H1 (cell line): Measurements from ENCODE around the gene ACSF3. TPM values are rescaled to one million over a fixed set of nuclear protein-coding genes. Genes with fewer than 3 reads are reported as not detected.

Experiments used
- CTCF ChIA-PET: fragments of 300-600 bp; sonication (Branson Sonifier 250); formaldehyde crosslinking; loops from one replicate; lab custom pipeline; 2021; ENCODE audit not compliant: partially characterized antibody; lab: Charles Lee
- POLR2A ChIA-PET: fragments of 300-600 bp; sonication (Branson Sonifier 250); formaldehyde crosslinking; loops from one replicate; lab custom pipeline; 2021; ENCODE audit warnings: inconsistent platforms; ENCODE audit not compliant: partially characterized antibody; lab: Charles Lee
- DNase-seq, 2 experiments: peaks; one replicate each; pipeline versions ENCODE4 v3.0.0 to v3.0.0-alpha.2; 2010 to 2022; ENCODE audit warnings: low spot score in 2 of 2, low read depth in 1 of 2, mixed read lengths in 1 of 2
- FAIRE-seq: peaks from 2 replicates; lab custom pipeline; 2011; peaks lifted over from hg19 to GRCh38; lab: Jason Lieb, UNC
- H2AFZ ChIP-seq: 2 replicates; pipeline ENCODE4 v1.8.1; 2012; ENCODE audit warnings: low read length, inconsistent platforms
- H2AK5ac ChIP-seq: 2 replicates; pipeline ENCODE4 v1.6.1; 2013; ENCODE audit warnings: low read depth, low read length
- H2BK120ac ChIP-seq: replicated peaks from 2 replicates; pipeline ENCODE3; 2013; ENCODE audit warnings: low read depth, low read length, inconsistent platforms
- H2BK12ac ChIP-seq: 2 replicates; pipeline ENCODE4 v1.6.1; 2013; ENCODE audit warnings: low read depth, low read length
- H2BK15ac ChIP-seq: 2 replicates; pipeline ENCODE4 v1.6.1; 2013; ENCODE audit warnings: low read length
- H2BK20ac ChIP-seq: 2 replicates; pipeline ENCODE4 v1.6.1; 2013; ENCODE audit warnings: low read length
- H2BK5ac ChIP-seq: 2 replicates; pipeline ENCODE4 v1.6.1; 2013; ENCODE audit warnings: low read depth, low read length
- H3K14ac ChIP-seq: 2 replicates; pipeline ENCODE4 v1.6.1; 2013; ENCODE audit warnings: inconsistent platforms; ENCODE audit not compliant: insufficient read length
- H3K18ac ChIP-seq: 2 replicates; pipeline ENCODE4 v1.6.1; 2013; ENCODE audit warnings: low read length; ENCODE audit errors: extremely low read depth
- H3K23ac ChIP-seq: 2 replicates; pipeline ENCODE4 v1.6.1; 2013; ENCODE audit warnings: inconsistent platforms; ENCODE audit not compliant: insufficient read length
- H3K23me2 ChIP-seq: 2 replicates; pipeline ENCODE4 v1.6.1; 2013; ENCODE audit warnings: low read depth, low read length
- H3K27ac ChIP-seq: 2 replicates; pipeline ENCODE4 v1.6.1; 2011; ENCODE audit warnings: low read depth, low read length, inconsistent platforms
- H3K27me3 ChIP-seq, 4 experiments: replicated peaks in 1 of 4; 1 replicate in 1 of 4; 2 replicates in 3 of 4; pipeline versions ENCODE4 v1.6.1 to v1.8.1; 2011 to 2013; ENCODE audit warnings: low read length in 3 of 4, mild to moderate bottlenecking in 3 of 4, inconsistent platforms in 2 of 4, mixed read lengths in 2 of 4, moderate library complexity in 1 of 4; ENCODE audit not compliant: control insufficient read depth in 3 of 4, insufficient read depth in 3 of 4; ENCODE audit errors: extremely low read depth in 1 of 4
- H3K36me3 ChIP-seq, 4 experiments: 2 replicates each; pipeline versions ENCODE4 v1.6.1 to v1.8.1; 2011 to 2013; ENCODE audit warnings: mild to moderate bottlenecking in 4 of 4, low read length in 3 of 4, moderate library complexity in 2 of 4, control low read depth in 1 of 4, inconsistent platforms in 1 of 4; ENCODE audit not compliant: insufficient read depth in 4 of 4, control insufficient read depth in 2 of 4
- H3K4ac ChIP-seq: replicated peaks from 2 replicates; pipeline ENCODE3; 2013; ENCODE audit warnings: low read length, low read depth, mixed read lengths, inconsistent platforms; ENCODE audit not compliant: insufficient read length
- H3K4me1 ChIP-seq, 4 experiments: replicated peaks in 1 of 4; 1 replicate in 1 of 4; 2 replicates in 3 of 4; pipeline versions ENCODE4 v1.6.1 to v1.8.1; 2011 to 2013; ENCODE audit warnings: low read length in 3 of 4, inconsistent platforms in 2 of 4, mixed read lengths in 1 of 4; ENCODE audit not compliant: insufficient read depth in 4 of 4, control insufficient read depth in 3 of 4
- H3K4me2 ChIP-seq, 2 experiments: 2 replicates each; pipeline versions ENCODE4 v1.6.1 to v1.8.1; 2011 to 2013; ENCODE audit warnings: low read depth in 2 of 2, low read length in 2 of 2, control low read depth in 1 of 2, inconsistent platforms in 1 of 2, mild to moderate bottlenecking in 1 of 2; ENCODE audit not compliant: insufficient read depth in 1 of 2
- H3K4me3 ChIP-seq, 4 experiments: fragments of 200-600, 300-600 bp in 1 of 4; sonication (generic), shearing (Covaris generic), sonication (Bioruptor Twin) in 1 of 4; 2 replicates each; pipeline versions ENCODE4 v1.5.1 to v1.8.1; 2011 to 2016; ENCODE audit warnings: low read length in 4 of 4, low read depth in 3 of 4, control low read depth in 2 of 4, inconsistent platforms in 2 of 4, mild to moderate bottlenecking in 2 of 4, mixed read lengths in 1 of 4, moderate library complexity in 1 of 4; ENCODE audit not compliant: insufficient read depth in 2 of 4; ENCODE audit errors: extremely low read depth in 1 of 4
- H3K56ac ChIP-seq: replicated peaks from 2 replicates; pipeline ENCODE3; 2013; ENCODE audit warnings: low read depth, mild to moderate bottlenecking, mixed read lengths, low read length, inconsistent platforms; ENCODE audit not compliant: insufficient read length
- H3K79me1 ChIP-seq: 2 replicates; pipeline ENCODE4 v1.6.1; 2013; ENCODE audit warnings: low read depth, low read length, control low read depth
- H3K79me2 ChIP-seq, 2 experiments: 2 replicates each; pipeline versions ENCODE4 v1.6.1 to v1.8.1; 2012 to 2013; ENCODE audit warnings: low read length in 2 of 2, mild to moderate bottlenecking in 2 of 2, inconsistent platforms in 1 of 2; ENCODE audit not compliant: insufficient read depth in 2 of 2, control insufficient read depth in 1 of 2
- H3K9ac ChIP-seq, 4 experiments: replicated peaks in 1 of 4; 1 replicate in 1 of 4; 2 replicates in 3 of 4; pipeline versions ENCODE4 v1.6.1 to v1.8.1; 2011 to 2013; ENCODE audit warnings: low read depth in 3 of 4, low read length in 3 of 4, control low read depth in 2 of 4, mild to moderate bottlenecking in 2 of 4, moderate library complexity in 2 of 4, inconsistent platforms in 1 of 4; ENCODE audit errors: extremely low read depth in 1 of 4
- H3K9me3 ChIP-seq, 2 experiments: 2 replicates each; pipeline versions ENCODE4 v1.6.1 to v1.8.1; 2012 to 2013; ENCODE audit warnings: mild to moderate bottlenecking in 2 of 2, moderate library complexity in 2 of 2, control low read depth in 1 of 2, inconsistent platforms in 1 of 2, low read depth in 1 of 2, low read length in 1 of 2, mixed read lengths in 1 of 2; ENCODE audit not compliant: insufficient read depth in 2 of 2
- H4K20me1 ChIP-seq, 2 experiments: replicated peaks in 1 of 2; 2 replicates each; pipeline versions ENCODE3 to v1.8.1; 2011 to 2013; ENCODE audit warnings: inconsistent platforms in 2 of 2, low read length in 2 of 2, mild to moderate bottlenecking in 1 of 2; ENCODE audit not compliant: insufficient read depth in 2 of 2, control insufficient read depth in 1 of 2
- H4K5ac ChIP-seq: 2 replicates; pipeline ENCODE4 v1.6.1; 2013; ENCODE audit warnings: low read length, low read depth, mixed read lengths, inconsistent platforms; ENCODE audit not compliant: insufficient read length
- H4K8ac ChIP-seq: 2 replicates; pipeline ENCODE4 v1.8.0; 2013; ENCODE audit warnings: mild to moderate bottlenecking, moderate library complexity, low read length, inconsistent platforms; ENCODE audit not compliant: insufficient read depth; ENCODE audit errors: extremely low read depth
- H4K91ac ChIP-seq: replicated peaks from 2 replicates; pipeline ENCODE3; 2013; ENCODE audit warnings: low read length, mixed read lengths, inconsistent platforms; ENCODE audit not compliant: insufficient read length
- POLR2A ChIP-seq, 2 experiments: IDR thresholded peaks; 1 replicate in 1 of 2; 2 replicates in 1 of 2; pipeline ENCODE4 v1.6.1; 2011; ENCODE audit warnings: low read depth in 2 of 2, low read length in 2 of 2, mild to moderate bottlenecking in 2 of 2; ENCODE audit errors: control extremely low read depth in 1 of 2
- POLR2AphosphoS5 ChIP-seq: IDR thresholded peaks from 2 replicates; pipeline ENCODE4 v1.6.1; 2011; ENCODE audit warnings: low read depth, low read length
- RAD21 ChIP-seq, 2 experiments: IDR thresholded peaks in 1 of 2; conservative IDR thresholded peaks in 1 of 2; 2 replicates each; pipeline ENCODE4 v1.6.1; 2011; ENCODE audit warnings: low read depth in 2 of 2, low read length in 2 of 2, improper control_type of control experiment in 1 of 2, inconsistent platforms in 1 of 2, mild to moderate bottlenecking in 1 of 2, moderate library complexity in 1 of 2
- WGBS, 2 experiments: shearing (Covaris generic) in 1 of 2; methylation state at CpG; one replicate each; pipeline versions ENCODE4 v1.1.6 to v1.1.7; 2013 to 2015; ENCODE audit warnings: low lambda C conversion rate in 2 of 2, mixed read lengths in 2 of 2, inconsistent platforms in 1 of 2, low coverage in 1 of 2, missing lambda C conversion rate in 1 of 2; ENCODE audit not compliant: insufficient replicate concordance in 2 of 2, insufficient coverage in 1 of 2, insufficient read length in 1 of 2; ENCODE audit errors: extremely low coverage in 1 of 2, missing lambda C conversion rate in 1 of 2; 5-methylcytosine and 5-hydroxymethylcytosine counted together
- polyA plus RNA-seq, 7 experiments: library from polyadenylated mRNA; depleted of rRNA in 3 of 7; stranded (reverse) in 5 of 7; unstranded in 2 of 7; fragments of >200 nt in 5 of 7; fragments of 200-250 nt in 2 of 7; gene quantifications; 1 replicate in 5 of 7; 2 replicates in 1 of 7; 4 replicates in 1 of 7; pipeline versions ENCODE4 v1.2.1 to v1.2.3, GENCODE V29; 2011 to 2013; ENCODE audit warnings: missing spikeins in 2 of 7, mixed read lengths in 2 of 7
- total RNA-seq: library from RNA; stranded (reverse); fragmentation: NEBNext Ultra II Directional; extraction: Animal tissue kit (Norgen Biotek cat#: 25700); gene quantifications from 2 replicates; pipeline ENCODE4 v1.2.1, GENCODE V29; 2021

The ACSF3 gene
- total and polyA plus RNA-seq, 2 of the 8 experiments (the other 6 are each of a cell fraction or from before 2014, with no cell fraction given): 15.6 to 22.9 TPM

GRCh38 chr16:89156740-89157645 lies 63.3 kb downstream of the ACSF3 start:
- Histone ChIP-seq H2BK5ac (no peak overlapping the region), H3K56ac (no peak overlapping the region), H3K4ac (no peak overlapping the region), H2BK20ac (no peak overlapping the region), H2AFZ (no peak overlapping the region), H3K36me3 (no peaks in the 10 kb centered on the region), H2BK12ac (no peak overlapping the region), H3K18ac (no peak overlapping the region), H3K23me2 (no peaks in the 10 kb centered on the region; the same call in 1 of the 2 replicates), H3K23ac (no peak overlapping the region), H3K27ac (no peak overlapping the region), H4K8ac (no peak overlapping the region), H3K14ac (no peak overlapping the region), H3K4me3 (no peak overlapping the region), H4K91ac (no peak overlapping the region), H3K27me3 (peaks cover 0 to 6% (median 1%) of the 10 kb centered on the region in 4 experiments; a peak in 3 of 7 replicates), H3K79me2 (no peaks in the 10 kb centered on the region), H2BK120ac (no peak overlapping the region), H2BK15ac (no peak overlapping the region), H4K5ac (no peak overlapping the region), H3K79me1 (no peaks in the 10 kb centered on the region), H4K20me1 (peaks cover 0 to 4% of the 10 kb centered on the region in 2 experiments), H3K4me1 (no peaks in the 10 kb centered on the region), H2AK5ac (no peak overlapping the region), H3K4me2 (no peak overlapping the region), H3K9me3 (peaks cover 15 to 31% of the 10 kb centered on the region in 2 experiments), H3K9ac (no peak overlapping the region)
- no peak for TF ChIP-seq RAD21 (IDR thresholded peaks at IDR 0.05 in 1 of 2, conservative IDR thresholded peaks at IDR 0.05 in 1 of 2; ENCODE audit: low read depth in 2 of 2, low read length in 2 of 2)
- TF ChIP-seq POLR2A (IDR thresholded peaks at IDR 0.05; ENCODE audit: control extremely low read depth in 1 of 2, low read depth in 2 of 2, low read length in 2 of 2): 0 out of 3 replicates have a peak, but pooled peaks of 1 of the 2 experiments have one; percentile 21
- peak; percentile 40; the same call in 1 of the 2 replicates for TF ChIP-seq POLR2AphosphoS5
- CTCF ChIA-PET: interaction anchor here (0.6 to 2.4 kb wide), 4 partner anchors 10 to 290 kb away, joined by 3 to 8 read pairs (median 4); no protein-coding TSS in a partner anchor
- DNase-seq (no peak), FAIRE-seq (no peak)
- WGBS, 2 experiments: 83% methylated on average over 26 of the region's 26 CpGs; no CpG with 5 or more reads in 1 of the 2 experiments
- POLR2A ChIA-PET: interaction anchor here (0.7 to 1.5 kb wide), 8 partner anchors 7 to 340 kb away, joined by 3 to 6 read pairs (median 3); partner anchors contain the start of genes ACSF3 and TRAPPC2L
